ENCODE results near the gene CALD1.

The CALD1 gene

GRCh38 chr7:135001390-135002165 lies 222.1 kb downstream of the CALD1 start:
- no peak for DNase-seq (ENCODE audit: low read depth)

DNA sequence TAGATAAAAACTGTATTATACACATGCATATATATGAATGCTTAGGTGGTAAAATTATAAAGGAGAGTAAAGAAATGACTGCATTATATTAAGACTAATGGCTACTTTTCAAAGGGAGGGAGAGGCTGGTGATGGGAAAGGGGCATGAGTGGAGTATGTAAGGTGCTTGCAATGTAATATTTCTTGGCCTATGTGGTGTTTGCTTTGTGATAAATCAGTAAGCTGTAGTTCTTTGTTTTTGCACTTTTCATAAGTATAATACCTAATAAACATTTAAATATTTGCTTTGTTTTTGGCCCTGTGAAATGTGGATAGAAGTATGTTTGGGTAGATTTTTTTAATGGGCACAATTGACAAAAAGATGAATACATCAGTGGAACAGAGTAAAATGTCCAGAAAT lies 232.8 kb downstream of the CALD1 start:
- DNase-seq (ENCODE audit: low read depth) = no peak

Measured in fibroblast of the conjunctiva (primary cell).